ENCODE measurements around the gene P2RX6.

The P2RX6 gene

GRCh38 chr22:20998411-20999336, 16.3 kb upstream of the P2RX6 start:
- H3K4me3 ChIP-seq (ENCODE audit: low read depth, low read length), result no peak overlapping the region
- in situ Hi-C loops (cut with HindIII; ENCODE audit: low sequenced_read_pairs), result no loop called here
- no peak for TF ChIP-seq CTCF (IDR thresholded peaks at IDR 0.05; ENCODE audit: low read depth, low read length)
- DNase-seq (ENCODE audit: low read depth, low spot score), result no peak

- no peak for TF ChIP-seq CTCF (IDR thresholded peaks at IDR 0.05; ENCODE audit: low read depth, low read length)
- in situ Hi-C loops (cut with HindIII; ENCODE audit: low sequenced_read_pairs), result no loop called here
- H3K4me3 ChIP-seq (ENCODE audit: low read depth, low read length), result no peak overlapping the region
- no peak for DNase-seq (ENCODE audit: low read depth, low spot score)
These were observed 15.4 kb upstream of the P2RX6 start for GRCh38 chr22:20999350-21000206.

- no peak for DNase-seq (ENCODE audit: low read depth, low spot score)
- in situ Hi-C loops (cut with HindIII; ENCODE audit: low sequenced_read_pairs), result no loop called here
- H3K4me3 ChIP-seq (ENCODE audit: low read depth, low read length), result peak overlapping the region; percentile 75
- no peak for TF ChIP-seq CTCF (IDR thresholded peaks at IDR 0.05; ENCODE audit: low read depth, low read length)
These were observed 14.6 kb upstream of the P2RX6 start for GRCh38 chr22:21000207-21000986.

GRCh38 chr22:21000987-21001600, 13.9 kb upstream of the P2RX6 start:
- H3K4me3 ChIP-seq (ENCODE audit: low read depth, low read length), result peak overlapping the region; percentile 75

GRCh38 chr22:21001601-21002325, 13.2 kb upstream of the P2RX6 start, which contains the start of gene THAP7:
Gene THAP7, minus strand, starts transcription at chr22:21002118. Its CDS starts 207 bp downstream, at chr22:21001911.
- peak within 1 kb of the TSS; percentile 75 for H3K4me3 ChIP-seq (ENCODE audit: low read depth, low read length)
- TF ChIP-seq CTCF (IDR thresholded peaks at IDR 0.05; ENCODE audit: low read depth, low read length), result no peak
- peak; percentile 96 for DNase-seq (ENCODE audit: low read depth, low spot score)
- in situ Hi-C loops (cut with HindIII; ENCODE audit: low sequenced_read_pairs), result no loop called here

More at GRCh38 chr22:21000987-21001600, 13.9 kb upstream of the P2RX6 start:
- no peak for DNase-seq (ENCODE audit: low read depth, low spot score)
- in situ Hi-C loops (cut with HindIII; ENCODE audit: low sequenced_read_pairs), result no loop called here
- TF ChIP-seq CTCF (IDR thresholded peaks at IDR 0.05; ENCODE audit: low read depth, low read length), result no peak

All from astrocyte of the spinal cord (primary cell).